Calu3 (cell line): ENCODE measurements around the gene SCARF2. TPM values are rescaled to one million over a fixed set of nuclear protein-coding genes. Genes with fewer than 3 reads are reported as not detected.

Experiments used
- BruUV-seq: library from RNA; stranded (reverse); fragments of 400-500 nt; replicated peaks from 2 replicates; lab custom pipeline; 2021; lab: Mats Ljungman, UMichigan
- CTCF ChIA-PET: fragments of 300-600 bp; sonication (Branson Sonifier 250); formaldehyde crosslinking; loops from one replicate; lab custom pipeline; 2022; ENCODE audit warnings: antibody characterized with exemption; lab: Charles Lee
- DNase-seq: peaks from one replicate; pipeline ENCODE4 v3.0.0; 2022
- H3K27ac Mint-ChIP-seq: one replicate; pipeline ENCODE4 v1.8.0; 2022; ENCODE audit warnings: mixed read lengths; ENCODE audit not compliant: unreplicated experiment
- H3K27me3 Mint-ChIP-seq: one replicate; pipeline ENCODE4 v1.8.0; 2022; ENCODE audit warnings: mixed read lengths; ENCODE audit not compliant: unreplicated experiment
- H3K36me3 Mint-ChIP-seq: one replicate; pipeline ENCODE4 v1.8.0; 2022; ENCODE audit warnings: mild to moderate bottlenecking, moderate library complexity, mixed read lengths; ENCODE audit not compliant: insufficient read depth, unreplicated experiment
- H3K4me1 Mint-ChIP-seq: one replicate; pipeline ENCODE4 v1.8.0; 2022; ENCODE audit warnings: mild to moderate bottlenecking, low read depth, mixed read lengths; ENCODE audit not compliant: unreplicated experiment
- H3K4me3 Mint-ChIP-seq: one replicate; pipeline ENCODE4 v1.8.0; 2022; ENCODE audit warnings: mild to moderate bottlenecking, low read depth, moderate library complexity, mixed read lengths; ENCODE audit not compliant: unreplicated experiment
- H3K9me3 Mint-ChIP-seq: one replicate; pipeline ENCODE4 v1.8.0; 2022; ENCODE audit warnings: low read depth, mixed read lengths; ENCODE audit not compliant: unreplicated experiment
- CTCF ChIP-seq: fragments of 200-600 bp; IDR thresholded peaks from one replicate; pipeline ENCODE4 v1.8.0; 2022; ENCODE audit warnings: antibody characterized with exemption; ENCODE audit not compliant: unreplicated experiment
- intact Hi-C: fragments of 100-400 bp; cut with micrococcal nuclease; formaldehyde crosslinking; loops from one replicate; pipeline ENCODE4 v1.10.0; 2022; ENCODE audit not compliant: unreplicated experiment
- total RNA-seq: library from RNA; stranded (reverse); gene quantifications from 2 replicates; pipeline ENCODE4 v1.2.3, GENCODE V29; 2022

SCARF2 gene
- total RNA-seq, 1 experiment from 2014 or later = 0.68 TPM

GRCh38 chr22:20405291-20405930 lies 32.2 kb downstream of the SCARF2 start:
- no TSS peak for BruUV-seq
- DNase-seq = no peak
- Mint-ChIP-seq H3K4me1 (no peaks in the 10 kb centered on the region), H3K27me3 (no peaks in the 10 kb centered on the region), H3K27ac (no peak overlapping the region), H3K36me3 (peaks cover 3% of the 10 kb centered on the region), H3K4me3 (no peak overlapping the region), H3K9me3 (no peaks in the 10 kb centered on the region)
- intact Hi-C loops = no loop called here
- CTCF ChIA-PET = interaction anchor here (0.5 kb wide), 1 partner anchor 13 kb away, joined by 4 read pairs; no protein-coding TSS in a partner anchor
- no peak for TF ChIP-seq CTCF

- Mint-ChIP-seq H3K27ac (no peak overlapping the region), H3K36me3 (no peaks in the 10 kb centered on the region), H3K4me1 (no peaks in the 10 kb centered on the region), H3K4me3 (no peak overlapping the region), H3K9me3 (no peaks in the 10 kb centered on the region), H3K27me3 (no peaks in the 10 kb centered on the region)
- intact Hi-C loops = no loop called here
- CTCF ChIA-PET = no interaction called here
- no peak for TF ChIP-seq CTCF
- DNase-seq = no peak
- no TSS peak for BruUV-seq
Measured at GRCh38 chr22:20404881-20405280, 32.7 kb downstream of the SCARF2 start.

- no peak overlapping the region for H3K4me3 Mint-ChIP-seq
- H3K27me3 Mint-ChIP-seq = no peaks in the 10 kb centered on the region
- BruUV-seq = no TSS peak
- no peaks in the 10 kb centered on the region for H3K4me1 Mint-ChIP-seq
- TF ChIP-seq CTCF = no peak
- CTCF ChIA-PET = no interaction called here
- intact Hi-C loops = no loop called here
- H3K9me3 Mint-ChIP-seq = no peaks in the 10 kb centered on the region
- no peaks in the 10 kb centered on the region for H3K36me3 Mint-ChIP-seq
- no peak for DNase-seq
- H3K27ac Mint-ChIP-seq = no peak overlapping the region
Measured at GRCh38 chr22:20403779-20404140, 33.9 kb downstream of the SCARF2 start.

- Mint-ChIP-seq H3K4me1 (no peaks in the 10 kb centered on the region), H3K9me3 (no peaks in the 10 kb centered on the region), H3K27me3 (no peaks in the 10 kb centered on the region), H3K36me3 (no peaks in the 10 kb centered on the region), H3K27ac (no peak overlapping the region), H3K4me3 (no peak overlapping the region)
- CTCF ChIA-PET = interaction anchor here (0.6 kb wide), 1 partner anchor 359 kb away, joined by 4 read pairs; no protein-coding TSS in a partner anchor
- DNase-seq = no peak
- no TSS peak for BruUV-seq
- no peak for TF ChIP-seq CTCF
- intact Hi-C loops = no loop called here
Measured at GRCh38 chr22:20402960-20403778, 34.5 kb downstream of the SCARF2 start.
